Memory B cell (primary cell): ENCODE measurements around the gene SLC66A2.

Experiments
- ATAC-seq: fragments of 150-1000 bp; cut with Tn5 transposase; 2 replicates; pipeline ENCODE4 v1.10.0; 2021; ENCODE audit warnings: low read depth, mild to moderate bottlenecking, moderate library complexity
- DNase-seq, 2 donors: peaks; one replicate each; pipeline ENCODE4 v3.0.0; 2022; ENCODE audit warnings: low spot score in 2 of 2
- H3K27ac Mint-ChIP-seq: one replicate; pipeline ENCODE4 v1.8.0; 2022; ENCODE audit warnings: mild to moderate bottlenecking, moderate library complexity, mixed read lengths
- H3K27me3 Mint-ChIP-seq: one replicate; pipeline ENCODE4 v1.8.0; 2022; ENCODE audit warnings: mixed read lengths
- H3K36me3 Mint-ChIP-seq: one replicate; pipeline ENCODE4 v1.8.0; 2022; ENCODE audit warnings: mild to moderate bottlenecking, mixed read lengths
- H3K4me1 Mint-ChIP-seq: one replicate; pipeline ENCODE4 v1.8.0; 2022; ENCODE audit warnings: mixed read lengths
- H3K4me3 Mint-ChIP-seq: one replicate; pipeline ENCODE4 v1.8.0; 2022; ENCODE audit warnings: mild to moderate bottlenecking, moderate library complexity, mixed read lengths
- H3K9me3 Mint-ChIP-seq: one replicate; pipeline ENCODE4 v1.8.0; 2022; ENCODE audit warnings: mixed read lengths

SLC66A2 gene

GRCh38 chr18:79877163-79878091, 74.0 kb downstream of the SLC66A2 start:
- H3K4me3 Mint-ChIP-seq = no peak overlapping the region
- no peak for ATAC-seq
- H3K27ac Mint-ChIP-seq = no peak overlapping the region
- peaks cover 1% of the 10 kb centered on the region for H3K9me3 Mint-ChIP-seq
- H3K4me1 Mint-ChIP-seq = no peaks in the 10 kb centered on the region
- H3K27me3 Mint-ChIP-seq = peaks cover 3% of the 10 kb centered on the region
- H3K36me3 Mint-ChIP-seq = peaks cover 2% of the 10 kb centered on the region
- DNase-seq = no peak

- no peaks in the 10 kb centered on the region for H3K9me3 Mint-ChIP-seq
- peaks cover 1% of the 10 kb centered on the region for H3K27me3 Mint-ChIP-seq
- no peak overlapping the region for H3K4me3 Mint-ChIP-seq
- DNase-seq = no peak
- peaks cover 2% of the 10 kb centered on the region for H3K36me3 Mint-ChIP-seq
- no peak overlapping the region for H3K27ac Mint-ChIP-seq
- H3K4me1 Mint-ChIP-seq = no peaks in the 10 kb centered on the region
- ATAC-seq = no peak
Observed at GRCh38 chr18:79876497-79876896, 75.0 kb downstream of the SLC66A2 start.

GRCh38 chr18:79875931-79876461, 75.5 kb downstream of the SLC66A2 start:
- peaks cover 1% of the 10 kb centered on the region for H3K27me3 Mint-ChIP-seq
- H3K36me3 Mint-ChIP-seq = peaks cover 2% of the 10 kb centered on the region
- H3K4me3 Mint-ChIP-seq = no peak overlapping the region
- H3K9me3 Mint-ChIP-seq = no peaks in the 10 kb centered on the region
- no peak overlapping the region for H3K27ac Mint-ChIP-seq
- H3K4me1 Mint-ChIP-seq = no peaks in the 10 kb centered on the region
- DNase-seq = no peak
- ATAC-seq = no peak

GRCh38 chr18:79875531-79875919, 75.9 kb downstream of the SLC66A2 start:
- Mint-ChIP-seq H3K4me3 (no peak overlapping the region), H3K27ac (no peak overlapping the region), H3K9me3 (no peaks in the 10 kb centered on the region), H3K27me3 (peaks cover 1% of the 10 kb centered on the region), H3K36me3 (peaks cover 2% of the 10 kb centered on the region), H3K4me1 (no peaks in the 10 kb centered on the region)
- DNase-seq (no peak), ATAC-seq (no peak)

- peaks cover 2% of the 10 kb centered on the region for H3K36me3 Mint-ChIP-seq
- ATAC-seq = no peak
- H3K27ac Mint-ChIP-seq = no peak overlapping the region
- H3K9me3 Mint-ChIP-seq = no peaks in the 10 kb centered on the region
- H3K4me1 Mint-ChIP-seq = no peaks in the 10 kb centered on the region
- H3K27me3 Mint-ChIP-seq = peaks cover 3% of the 10 kb centered on the region
- DNase-seq = no peak
- H3K4me3 Mint-ChIP-seq = no peak overlapping the region
Observed at GRCh38 chr18:79874553-79875530, 76.6 kb downstream of the SLC66A2 start.

- ATAC-seq (no peak), DNase-seq (no peak)
- H3K4me3 Mint-ChIP-seq = no peak overlapping the region
- H3K27me3 Mint-ChIP-seq = peaks cover 3% of the 10 kb centered on the region
- no peak overlapping the region for H3K27ac Mint-ChIP-seq
- no peaks in the 10 kb centered on the region for H3K4me1 Mint-ChIP-seq
- no peaks in the 10 kb centered on the region for H3K36me3 Mint-ChIP-seq
- H3K9me3 Mint-ChIP-seq = no peaks in the 10 kb centered on the region
Observed at GRCh38 chr18:79873449-79874110, 77.9 kb downstream of the SLC66A2 start.

- Mint-ChIP-seq H3K4me1 (no peaks in the 10 kb centered on the region), H3K36me3 (no peaks in the 10 kb centered on the region), H3K27ac (no peak overlapping the region), H3K27me3 (peaks cover 2% of the 10 kb centered on the region), H3K9me3 (no peaks in the 10 kb centered on the region), H3K4me3 (no peak overlapping the region)
- ATAC-seq = no peak
- no peak for DNase-seq
Observed at GRCh38 chr18:79872527-79873444, 78.7 kb downstream of the SLC66A2 start.

DNA sequence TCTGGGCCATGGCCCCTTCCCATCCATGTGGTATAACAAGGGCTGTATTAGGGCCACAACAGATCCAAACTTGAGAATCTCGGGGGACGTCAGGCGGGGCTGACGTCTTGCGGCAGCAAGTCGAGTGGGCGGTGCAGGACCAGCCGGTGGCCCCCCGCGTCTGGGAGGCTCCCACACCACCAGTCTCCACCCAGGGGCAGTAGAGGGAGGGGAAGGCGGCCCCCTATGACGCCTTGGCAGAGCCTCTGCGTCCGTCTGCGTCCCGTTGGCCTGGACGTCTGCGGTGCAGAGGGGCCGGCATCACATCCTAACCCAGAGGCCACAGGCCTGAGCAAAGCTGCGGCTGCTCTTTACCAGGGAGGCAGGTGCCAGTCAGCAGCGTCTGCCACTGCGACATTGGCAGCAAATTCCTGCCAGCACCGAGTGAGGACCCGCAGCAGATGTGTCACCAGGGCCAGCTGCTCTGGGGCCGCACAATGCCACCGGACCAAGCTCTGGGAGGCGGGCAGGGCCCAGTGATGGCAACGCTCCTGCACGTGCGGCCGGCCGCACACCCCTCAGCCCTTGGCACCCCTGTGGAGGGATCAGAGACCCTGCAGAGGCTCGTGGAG, 79.9 kb downstream of the SLC66A2 start:
- DNase-seq = no peak
- ATAC-seq = no peak
- peaks cover 2% of the 10 kb centered on the region for H3K27me3 Mint-ChIP-seq
- H3K9me3 Mint-ChIP-seq = no peaks in the 10 kb centered on the region
- no peaks in the 10 kb centered on the region for H3K36me3 Mint-ChIP-seq
- H3K27ac Mint-ChIP-seq = no peak overlapping the region
- no peak overlapping the region for H3K4me3 Mint-ChIP-seq
- H3K4me1 Mint-ChIP-seq = no peaks in the 10 kb centered on the region

DNA sequence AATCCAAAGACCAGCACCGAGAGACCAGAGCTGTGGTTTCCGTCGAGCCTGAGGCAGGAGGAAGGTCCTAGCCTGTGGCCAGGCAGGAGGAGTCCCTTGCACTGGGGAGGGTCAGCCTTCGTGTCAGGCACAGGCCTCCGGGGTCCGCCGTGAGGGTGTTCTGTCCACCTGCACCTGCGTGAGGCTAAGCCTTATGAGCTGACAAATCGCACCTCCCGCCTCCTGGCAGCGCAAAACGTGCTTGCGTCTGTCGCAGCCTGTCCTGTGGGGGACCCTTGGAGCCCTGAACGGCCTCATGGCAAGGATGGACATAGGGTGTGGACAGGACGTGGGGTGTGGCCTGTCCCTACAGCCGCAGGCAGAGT, 80.4 kb downstream of the SLC66A2 start:
- Mint-ChIP-seq H3K4me1 (no peaks in the 10 kb centered on the region), H3K9me3 (no peaks in the 10 kb centered on the region), H3K36me3 (no peaks in the 10 kb centered on the region), H3K4me3 (no peak overlapping the region), H3K27ac (no peak overlapping the region), H3K27me3 (peaks cover 2% of the 10 kb centered on the region)
- DNase-seq (no peak), ATAC-seq (no peak)

- peaks cover 2% of the 10 kb centered on the region for H3K27me3 Mint-ChIP-seq
- DNase-seq (no peak), ATAC-seq (no peak)
- H3K27ac Mint-ChIP-seq = no peak overlapping the region
- H3K4me1 Mint-ChIP-seq = no peaks in the 10 kb centered on the region
- no peak overlapping the region for H3K4me3 Mint-ChIP-seq
- H3K36me3 Mint-ChIP-seq = no peaks in the 10 kb centered on the region
- H3K9me3 Mint-ChIP-seq = no peaks in the 10 kb centered on the region
Observed at GRCh38 chr18:79870301-79871025, 81.0 kb downstream of the SLC66A2 start.

DNA sequence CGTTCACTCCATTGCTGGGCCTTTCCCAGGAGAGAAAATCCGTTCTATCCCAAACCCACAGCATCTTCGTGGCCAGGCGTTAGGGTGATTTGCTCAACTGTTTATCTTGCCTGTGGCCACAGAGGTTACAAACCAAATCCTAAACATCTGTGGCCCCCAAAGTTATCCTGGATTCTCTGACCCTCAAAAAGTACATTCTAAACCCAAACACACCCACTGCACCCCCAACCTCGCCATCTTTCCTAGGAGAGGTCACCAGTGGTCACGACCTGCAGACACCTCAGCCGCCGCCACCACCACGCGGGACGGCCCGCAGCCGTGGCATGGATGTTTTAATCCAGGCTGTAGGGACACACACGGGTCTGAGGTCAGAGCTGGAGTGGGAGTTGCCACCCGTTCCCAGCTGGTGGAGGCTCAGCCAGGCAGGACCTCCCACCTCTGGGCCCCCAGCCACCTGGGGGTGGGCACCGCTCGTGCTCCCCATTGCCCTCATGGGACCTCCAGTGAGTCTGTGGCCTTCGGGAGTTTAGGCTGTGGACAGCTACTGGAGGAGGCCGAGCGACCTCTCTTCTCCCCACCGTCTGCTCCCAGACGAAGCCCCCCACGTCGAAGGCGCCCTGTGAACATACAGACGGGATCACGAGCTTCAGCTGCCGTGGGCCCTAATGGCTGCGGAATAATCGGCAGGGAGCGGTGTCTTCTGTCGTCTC, 81.7 kb downstream of the SLC66A2 start:
- H3K9me3 Mint-ChIP-seq = no peaks in the 10 kb centered on the region
- DNase-seq = no peak
- H3K27me3 Mint-ChIP-seq = peaks cover 2% of the 10 kb centered on the region
- H3K36me3 Mint-ChIP-seq = no peaks in the 10 kb centered on the region
- no peak overlapping the region for H3K27ac Mint-ChIP-seq
- no peak overlapping the region for H3K4me3 Mint-ChIP-seq
- ATAC-seq = no peak
- H3K4me1 Mint-ChIP-seq = no peaks in the 10 kb centered on the region
